ENCODE measurements around the gene CEND1. TPM values are rescaled to one million over a fixed set of nuclear protein-coding genes. Genes with fewer than 3 reads are reported as not detected.
A peak's percentile ranks its signal among the peaks of the same experiment; 100 is the strongest.

Gene CEND1
- total and polyA plus RNA-seq, 2 of the 13 experiments (the other 11 are each of a cell fraction or from before 2014, with no cell fraction given), result not detected

- TF ChIP-seq ZNF460 (CRISPR knock-in tag; IDR thresholded peaks at IDR 0.05; ENCODE audit: borderline replicate concordance) (0 out of 2 replicates have a peak, but pooled peaks have one; percentile 33), HDAC1 (CRISPR knock-in tag; IDR thresholded peaks at IDR 0.05) (peak; percentile 44; the same call in 1 of the 2 replicates), USF2 (IDR thresholded peaks at IDR 0.05; ENCODE audit: low read depth, low read length) (peak; percentile 48; the same call in 1 of the 2 replicates), USF2 (CRISPR knock-in tag; IDR thresholded peaks at IDR 0.05; ENCODE audit: borderline replicate concordance) (peak; percentile 14; the same call in 1 of the 2 replicates), RAD51 (IDR thresholded peaks at IDR 0.05; ENCODE audit: borderline replicate concordance) (no peak), ZBTB3 (CRISPR knock-in tag; IDR thresholded peaks at IDR 0.05; ENCODE audit: borderline replicate concordance, low read depth) (no peak), ZNF3 (CRISPR knock-in tag; IDR thresholded peaks at IDR 0.05) (no peak), MXD4 (CRISPR knock-in tag; IDR thresholded peaks at IDR 0.05) (no peak), ZNF777 (CRISPR knock-in tag; IDR thresholded peaks at IDR 0.05) (peak; percentile 88), ZNF343 (CRISPR knock-in tag; IDR thresholded peaks at IDR 0.05) (no peak), ZNF512B (CRISPR knock-in tag; IDR thresholded peaks at IDR 0.05; ENCODE audit: borderline replicate concordance) (0 out of 2 replicates have a peak, but pooled peaks have one; percentile 54), REXO4 (CRISPR knock-in tag; IDR thresholded peaks at IDR 0.05; ENCODE audit: borderline replicate concordance) (no peak), IKZF1 (IDR thresholded peaks at IDR 0.05) (no peak), ADNP (CRISPR knock-in tag; IDR thresholded peaks at IDR 0.05) (no peak), RFXAP (CRISPR knock-in tag; IDR thresholded peaks at IDR 0.05; ENCODE audit: borderline replicate concordance) (peak; percentile 42; the same call in 1 of the 2 replicates), SRF (IDR thresholded peaks at IDR 0.05; ENCODE audit: low read depth, low read length) (no peak), MNT (IDR thresholded peaks at IDR 0.05) (no peak), GPBP1L1 (CRISPR knock-in tag; IDR thresholded peaks at IDR 0.05) (no peak), JUN (CRISPR knock-in tag; IDR thresholded peaks at IDR 0.05) (no peak), GTF3A (CRISPR knock-in tag; conservative IDR thresholded peaks at IDR 0.05) (no peak), TFDP1 (CRISPR knock-in tag; IDR thresholded peaks at IDR 0.05; ENCODE audit: borderline replicate concordance) (peak; percentile 62; the same call in 1 of the 2 replicates)
These were observed 40.6 kb upstream of the CEND1 start (continued) for GRCh38 chr11:830295-831117.

Measured in HepG2 (cell line).